SK-N-SH (cell line): Measurements from ENCODE around the gene ASTL. TPM values are rescaled to one million over a fixed set of nuclear protein-coding genes. Genes with fewer than 3 reads are reported as not detected.

Source experiments
- CHD2 ChIP-seq: fragments of 150-350 bp; IDR thresholded peaks from 2 replicates; pipeline ENCODE4 v1.6.1; 2018; ENCODE audit warnings: low read length; ENCODE audit not compliant: partially characterized antibody
- EP300 ChIP-seq, 2 experiments: IDR thresholded peaks; 2 replicates each; pipeline versions ENCODE4 v1.4.0 to v1.6.1; 2012; ENCODE audit warnings: borderline replicate concordance in 1 of 2, low read depth in 1 of 2, low read length in 1 of 2
- FOXM1 ChIP-seq: IDR thresholded peaks from 2 replicates; pipeline ENCODE4 v1.4.0; 2012; ENCODE audit warnings: low read depth, mild to moderate bottlenecking
- MEF2A ChIP-seq: IDR thresholded peaks from 2 replicates; pipeline ENCODE4 v1.4.0; 2012; ENCODE audit warnings: low read depth, borderline replicate concordance
- MXI1 ChIP-seq: IDR thresholded peaks from 2 replicates; pipeline ENCODE4 v1.6.1; 2012; ENCODE audit warnings: mild to moderate bottlenecking, low read depth, low read length, improper control_type of control experiment
- NRF1 ChIP-seq: IDR thresholded peaks from 2 replicates; pipeline ENCODE4 v1.6.1; 2012; ENCODE audit warnings: low read depth, mild to moderate bottlenecking, low read length
- RCOR1 ChIP-seq: fragments of 150-350 bp; IDR thresholded peaks from 2 replicates; pipeline ENCODE4 v1.6.1; 2017; ENCODE audit warnings: antibody characterized with exemption, low read length
- REST ChIP-seq: IDR thresholded peaks from 2 replicates; pipeline ENCODE4 v1.6.1; 2012; ENCODE audit warnings: mild to moderate bottlenecking, low read depth, low read length, moderate library complexity
- SIN3A ChIP-seq: IDR thresholded peaks from 2 replicates; pipeline ENCODE4 v1.6.1; 2012; ENCODE audit warnings: low read depth, mild to moderate bottlenecking, low read length, moderate library complexity, borderline replicate concordance
- USF1 ChIP-seq: IDR thresholded peaks from 2 replicates; pipeline ENCODE4 v1.4.0; 2012; ENCODE audit warnings: low read depth, borderline replicate concordance
- ZBTB33 ChIP-seq: IDR thresholded peaks from 2 replicates; pipeline ENCODE4 v1.4.0; 2012; ENCODE audit warnings: low read depth, borderline replicate concordance
- polyA plus RNA-seq, 3 experiments: library from polyadenylated mRNA; depleted of rRNA; stranded (reverse); fragments of >200 nt; gene quantifications; 2 replicates each; pipeline ENCODE4 v1.2.3, GENCODE V29; 2012

Gene ASTL
- polyA plus RNA-seq, 1 of the 3 experiments (the other 2 are of a cell fraction): not detected

- TF ChIP-seq ZBTB33: no peak
- no peak for TF ChIP-seq EP300 (IDR thresholded peaks at IDR 0.05; ENCODE audit: borderline replicate concordance in 1 of 2, low read depth in 1 of 2, low read length in 1 of 2)
- TF ChIP-seq SIN3A: no peak
- no peak for TF ChIP-seq NRF1
- TF ChIP-seq USF1: no peak
- TF ChIP-seq CHD2: no peak
- no peak for TF ChIP-seq MXI1
- no peak for TF ChIP-seq MEF2A
- TF ChIP-seq REST: no peak
- no peak for TF ChIP-seq RCOR1
- TF ChIP-seq FOXM1: no peak
- TF ChIP-seq, all 33 proteins: peak for 0
These were observed 54.1 kb downstream of the ASTL start (continued) for GRCh38 chr2:96083989-96084857.
